NT2/D1 (cell line): Measurements from ENCODE around the gene USP40.

Experiments used
- DNase-seq: peaks from one replicate; pipeline ENCODE4 v3.0.0-alpha.2; 2011; ENCODE audit warnings: low read depth, low spot score
- H3K27me3 ChIP-seq: 2 replicates; pipeline ENCODE4 v1.6.0; 2011; ENCODE audit warnings: mild to moderate bottlenecking; ENCODE audit not compliant: insufficient read length, insufficient read depth
- H3K36me3 ChIP-seq: 2 replicates; pipeline ENCODE4 v1.6.1; 2011; ENCODE audit warnings: mild to moderate bottlenecking, low read length, mixed read lengths; ENCODE audit not compliant: insufficient read depth, insufficient read length
- H3K4me1 ChIP-seq: 2 replicates; pipeline ENCODE4 v1.5.1; 2011; ENCODE audit not compliant: insufficient read depth, insufficient read length
- H3K4me3 ChIP-seq: 2 replicates; pipeline ENCODE4 v1.5.1; 2011; ENCODE audit warnings: low read depth; ENCODE audit not compliant: insufficient read length
- H3K9ac ChIP-seq: 2 replicates; pipeline ENCODE4 v1.6.0; 2011; ENCODE audit warnings: low read depth; ENCODE audit not compliant: insufficient read length
- H3K9me3 ChIP-seq: 2 replicates; pipeline ENCODE4 v1.5.1; 2011; ENCODE audit warnings: mild to moderate bottlenecking, low read length; ENCODE audit not compliant: insufficient read depth
- SUZ12 ChIP-seq: IDR thresholded peaks from 2 replicates; pipeline ENCODE4 v1.6.1; 2011; ENCODE audit not compliant: insufficient read length, insufficient read depth; ENCODE audit errors: extremely low read depth
- YY1 ChIP-seq: IDR thresholded peaks from 2 replicates; pipeline ENCODE4 v1.6.1; 2011; ENCODE audit not compliant: insufficient read length, insufficient read depth
- ZNF274 ChIP-seq: IDR thresholded peaks from 2 replicates; pipeline ENCODE4 v1.6.1; 2011; ENCODE audit warnings: mild to moderate bottlenecking, low read depth, low read length

Gene USP40

GRCh38 chr2:233460726-233461441 is 105.7 kb downstream of the USP40 start:
- no peak for DNase-seq
- peaks cover 76% of the 10 kb centered on the region for H3K36me3 ChIP-seq

GRCh38 chr2:233459426-233459825 is 107.2 kb downstream of the USP40 start:
- H3K4me1 ChIP-seq, result no peaks in the 10 kb centered on the region
- TF ChIP-seq YY1, result no peak
- TF ChIP-seq SUZ12, result no peak
- TF ChIP-seq ZNF274, result no peak
- H3K27me3 ChIP-seq, result no peaks in the 10 kb centered on the region
- peaks cover 80% of the 10 kb centered on the region for H3K36me3 ChIP-seq
- no peak for DNase-seq
- no peak overlapping the region for H3K9ac ChIP-seq
- no peaks in the 10 kb centered on the region for H3K9me3 ChIP-seq
- no peak overlapping the region for H3K4me3 ChIP-seq

More at GRCh38 chr2:233460726-233461441, 105.7 kb downstream of the USP40 start:
- Histone ChIP-seq H3K4me3 (no peak overlapping the region), H3K9me3 (no peaks in the 10 kb centered on the region), H3K27me3 (no peaks in the 10 kb centered on the region), H3K4me1 (no peaks in the 10 kb centered on the region), H3K9ac (peak overlapping the region; percentile 1)
- TF ChIP-seq YY1 (no peak), ZNF274 (no peak), SUZ12 (no peak)

GRCh38 chr2:233458826-233459225 is 107.8 kb downstream of the USP40 start:
- no peaks in the 10 kb centered on the region for H3K9me3 ChIP-seq
- no peak overlapping the region for H3K9ac ChIP-seq
- no peak for DNase-seq
- no peaks in the 10 kb centered on the region for H3K4me1 ChIP-seq
- TF ChIP-seq YY1, result no peak
- no peak for TF ChIP-seq ZNF274
- TF ChIP-seq SUZ12, result no peak
- H3K36me3 ChIP-seq, result peaks cover 79% of the 10 kb centered on the region
- no peaks in the 10 kb centered on the region for H3K27me3 ChIP-seq
- H3K4me3 ChIP-seq, result no peak overlapping the region

GRCh38 chr2:233458031-233458610 is 108.5 kb downstream of the USP40 start:
- TF ChIP-seq ZNF274 (no peak), YY1 (no peak), SUZ12 (no peak)
- H3K36me3 ChIP-seq, result peaks cover 77% of the 10 kb centered on the region
- H3K4me3 ChIP-seq, result no peak overlapping the region
- no peaks in the 10 kb centered on the region for H3K4me1 ChIP-seq
- no peaks in the 10 kb centered on the region for H3K9me3 ChIP-seq
- H3K9ac ChIP-seq, result no peak overlapping the region
- DNase-seq, result no peak
- no peaks in the 10 kb centered on the region for H3K27me3 ChIP-seq

- H3K36me3 ChIP-seq, result peaks cover 77% of the 10 kb centered on the region
- H3K9ac ChIP-seq, result no peak overlapping the region
- H3K27me3 ChIP-seq, result no peaks in the 10 kb centered on the region
- H3K4me3 ChIP-seq, result no peak overlapping the region
- no peak for DNase-seq
- H3K4me1 ChIP-seq, result no peaks in the 10 kb centered on the region
- TF ChIP-seq ZNF274 (no peak), YY1 (no peak), SUZ12 (no peak)
- H3K9me3 ChIP-seq, result no peaks in the 10 kb centered on the region
These were observed 109.2 kb downstream of the USP40 start for GRCh38 chr2:233457356-233457755.

- peaks cover 77% of the 10 kb centered on the region for H3K36me3 ChIP-seq
- DNase-seq, result no peak
- TF ChIP-seq SUZ12 (no peak), YY1 (no peak), ZNF274 (no peak)
- no peak overlapping the region for H3K4me3 ChIP-seq
- H3K9me3 ChIP-seq, result no peaks in the 10 kb centered on the region
- H3K27me3 ChIP-seq, result no peaks in the 10 kb centered on the region
- H3K4me1 ChIP-seq, result no peaks in the 10 kb centered on the region
- no peak overlapping the region for H3K9ac ChIP-seq
These were observed 109.6 kb downstream of the USP40 start for GRCh38 chr2:233456934-233457333.

GRCh38 chr2:233456111-233456510 is 110.5 kb downstream of the USP40 start:
- TF ChIP-seq SUZ12 (no peak), YY1 (no peak), ZNF274 (no peak)
- peaks cover 76% of the 10 kb centered on the region for H3K36me3 ChIP-seq
- H3K27me3 ChIP-seq, result no peaks in the 10 kb centered on the region
- H3K4me3 ChIP-seq, result no peak overlapping the region
- no peaks in the 10 kb centered on the region for H3K4me1 ChIP-seq
- no peak overlapping the region for H3K9ac ChIP-seq
- H3K9me3 ChIP-seq, result no peaks in the 10 kb centered on the region
- no peak for DNase-seq

- Histone ChIP-seq H3K4me1 (peaks cover under 1% of the 10 kb centered on the region), H3K9ac (no peak overlapping the region), H3K9me3 (no peaks in the 10 kb centered on the region), H3K36me3 (peaks cover 79% of the 10 kb centered on the region), H3K4me3 (no peak overlapping the region), H3K27me3 (no peaks in the 10 kb centered on the region)
- DNase-seq, result no peak
- TF ChIP-seq SUZ12 (no peak), YY1 (no peak), ZNF274 (no peak)
These were observed 111.1 kb downstream of the USP40 start for GRCh38 chr2:233455491-233455890.
